GM19468 (cell line): Measurements from ENCODE around the gene TTC34.

Source experiments
- ATAC-seq: cut with Tn5 transposase; IDR thresholded peaks from one replicate; pipeline ENCODE4 v1.9.1; 2021; ENCODE audit warnings: mild to moderate bottlenecking, moderate library complexity, moderate number of reproducible peaks; ENCODE audit not compliant: unreplicated experiment; ENCODE audit errors: extremely low read depth

Gene TTC34

GRCh38 chr1:2595812-2596529 is 205.5 kb downstream of the TTC34 start:
- ATAC-seq = no peak

- no peak for ATAC-seq
Observed at GRCh38 chr1:2595261-2595811, 206.2 kb downstream of the TTC34 start.

- no peak for ATAC-seq
Observed at GRCh38 chr1:2594641-2595131, 206.8 kb downstream of the TTC34 start.

- no peak for ATAC-seq
Observed at GRCh38 chr1:2594001-2594640, 207.4 kb downstream of the TTC34 start.

GRCh38 chr1:2593251-2593878 is 208.1 kb downstream of the TTC34 start:
- no peak for ATAC-seq

GRCh38 chr1:2592672-2593071 is 208.8 kb downstream of the TTC34 start:
- ATAC-seq = no peak

GRCh38 chr1:2591581-2592261 is 209.8 kb downstream of the TTC34 start:
- no peak for ATAC-seq

- no peak for ATAC-seq
Observed at GRCh38 chr1:2591233-2591580, 210.3 kb downstream of the TTC34 start.

GRCh38 chr1:2590233-2591141 is 211.0 kb downstream of the TTC34 start:
- ATAC-seq = no peak

- no peak for ATAC-seq
Observed at GRCh38 chr1:2589431-2590232, 211.9 kb downstream of the TTC34 start.

- no peak for ATAC-seq
Observed at GRCh38 chr1:2588661-2589430, 212.6 kb downstream of the TTC34 start.

- ATAC-seq = no peak
Observed at GRCh38 chr1:2587860-2588571, 213.5 kb downstream of the TTC34 start.

- no peak for ATAC-seq
Observed at GRCh38 chr1:2587071-2587859, 214.2 kb downstream of the TTC34 start.

GRCh38 chr1:2586154-2587070 is 215.1 kb downstream of the TTC34 start, which contains the start of gene PRXL2B:
Gene PRXL2B, plus strand, starts transcription at chr1:2586777. Its CDS starts 109 bp downstream, at chr1:2586886.
- ATAC-seq = peak; percentile 52
